CD4-positive, alpha-beta T cell treated with Interferon gamma for 1 hour (primary cell): ENCODE data around the gene SLC10A6.

Experiments
- DNase-seq: peaks from one replicate; pipeline ENCODE4 v3.0.0-alpha.2; 2020

SLC10A6 gene

GRCh38 chr4:86847571-86847970 is 1.6 kb downstream of the SLC10A6 start:
- no peak for DNase-seq

DNA sequence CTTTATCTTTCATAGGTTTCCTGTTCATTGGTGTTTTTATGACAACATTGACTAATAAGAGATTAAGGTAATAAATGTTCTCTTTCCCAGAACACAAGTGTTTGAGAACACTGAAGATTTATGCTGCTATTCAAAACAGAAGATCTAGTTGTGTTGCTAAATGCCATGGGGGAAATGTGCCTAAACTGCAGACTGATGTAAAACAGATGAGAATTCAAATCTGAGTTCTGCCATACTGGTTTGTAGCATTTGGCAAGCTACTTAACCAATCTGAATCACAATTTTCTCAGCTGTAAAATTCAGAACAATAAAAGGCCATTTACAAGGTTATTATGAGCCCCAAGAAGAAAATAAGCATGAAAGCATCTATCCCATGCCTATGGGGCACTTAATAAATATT is 2.3 kb downstream of the SLC10A6 start:
- no peak for DNase-seq

- no peak for DNase-seq
Observed at GRCh38 chr4:86845593-86845992, 3.6 kb downstream of the SLC10A6 start.

- no peak for DNase-seq
Observed at GRCh38 chr4:86841309-86841708, 7.9 kb downstream of the SLC10A6 start.

DNA sequence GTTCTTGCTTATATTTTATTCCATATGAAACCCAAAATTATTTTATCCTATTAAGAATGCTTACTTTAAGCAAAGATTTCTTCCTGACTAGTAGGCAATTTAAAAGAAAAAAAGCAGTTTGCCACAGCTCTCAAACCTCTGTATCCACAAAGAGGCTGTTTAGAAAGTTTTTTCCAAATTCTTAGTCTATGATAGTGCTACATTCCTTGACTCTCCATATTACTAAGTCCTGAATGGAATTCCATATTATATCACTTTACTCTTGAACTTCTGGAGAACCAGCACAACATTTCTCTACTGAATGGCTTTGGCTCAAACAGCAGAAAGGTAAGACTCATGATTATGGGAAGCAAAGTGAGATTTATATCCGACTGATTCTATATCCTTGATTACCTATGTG is 8.3 kb downstream of the SLC10A6 start:
- no peak for DNase-seq

DNA sequence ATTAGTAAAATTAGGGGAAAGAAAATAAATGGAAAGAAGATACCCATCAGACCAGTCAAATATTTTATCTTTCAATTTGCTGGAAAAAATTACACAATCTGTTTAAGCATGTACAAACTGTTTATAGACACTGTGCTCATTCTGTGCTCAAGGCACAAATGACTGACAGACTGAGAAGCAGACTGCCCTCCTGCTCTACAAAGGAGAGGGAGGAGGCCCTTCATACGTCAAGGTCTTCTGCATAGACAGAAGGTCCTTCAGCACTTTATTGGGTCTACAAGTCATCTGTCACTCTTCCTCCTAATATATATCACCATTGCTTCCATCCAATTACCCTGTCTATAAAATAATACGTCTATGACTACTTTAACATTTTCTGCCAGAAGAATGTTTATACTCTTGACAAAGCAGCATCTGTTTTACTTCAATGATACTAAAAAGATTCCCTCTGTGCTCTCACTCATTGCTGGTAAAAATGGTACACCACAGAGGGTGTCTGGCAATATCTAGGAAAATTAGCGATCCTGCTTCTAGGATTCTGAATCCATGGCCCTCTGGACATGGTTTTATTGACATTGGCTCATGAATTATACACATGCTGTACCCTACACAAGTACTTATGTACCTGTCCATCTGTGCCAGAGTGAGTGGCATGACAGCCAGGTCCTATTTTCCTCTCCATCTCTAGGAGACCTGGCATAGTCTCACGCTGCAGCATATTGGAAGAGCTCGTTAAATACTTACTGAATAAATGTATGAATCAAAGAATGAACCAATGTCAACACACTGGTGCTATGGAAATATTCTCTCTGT is 11.3 kb downstream of the SLC10A6 start:
- no peak for DNase-seq

GRCh38 chr4:86835677-86836076 is 13.5 kb downstream of the SLC10A6 start:
- DNase-seq = no peak

- no peak for DNase-seq
Observed at GRCh38 chr4:86834901-86835300, 14.3 kb downstream of the SLC10A6 start.

DNA sequence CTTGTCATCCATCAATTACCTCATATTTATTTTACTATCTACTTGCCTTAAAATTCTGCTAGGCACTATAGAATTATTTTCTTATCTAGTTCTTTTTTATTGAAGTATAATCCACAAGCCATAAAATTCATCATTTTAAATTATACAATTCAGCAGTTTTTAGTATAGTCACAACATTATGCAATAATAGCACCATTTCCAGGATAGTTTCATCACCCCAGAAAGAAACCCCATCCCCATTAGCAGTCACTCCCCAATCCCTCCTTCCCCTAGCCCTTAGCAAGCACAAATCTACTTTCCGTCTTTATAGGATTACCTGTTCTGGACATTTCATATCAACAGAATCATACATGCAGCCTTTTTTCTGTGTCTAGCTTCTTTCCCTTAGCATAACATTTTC is 15.6 kb downstream of the SLC10A6 start:
- DNase-seq = no peak

DNA sequence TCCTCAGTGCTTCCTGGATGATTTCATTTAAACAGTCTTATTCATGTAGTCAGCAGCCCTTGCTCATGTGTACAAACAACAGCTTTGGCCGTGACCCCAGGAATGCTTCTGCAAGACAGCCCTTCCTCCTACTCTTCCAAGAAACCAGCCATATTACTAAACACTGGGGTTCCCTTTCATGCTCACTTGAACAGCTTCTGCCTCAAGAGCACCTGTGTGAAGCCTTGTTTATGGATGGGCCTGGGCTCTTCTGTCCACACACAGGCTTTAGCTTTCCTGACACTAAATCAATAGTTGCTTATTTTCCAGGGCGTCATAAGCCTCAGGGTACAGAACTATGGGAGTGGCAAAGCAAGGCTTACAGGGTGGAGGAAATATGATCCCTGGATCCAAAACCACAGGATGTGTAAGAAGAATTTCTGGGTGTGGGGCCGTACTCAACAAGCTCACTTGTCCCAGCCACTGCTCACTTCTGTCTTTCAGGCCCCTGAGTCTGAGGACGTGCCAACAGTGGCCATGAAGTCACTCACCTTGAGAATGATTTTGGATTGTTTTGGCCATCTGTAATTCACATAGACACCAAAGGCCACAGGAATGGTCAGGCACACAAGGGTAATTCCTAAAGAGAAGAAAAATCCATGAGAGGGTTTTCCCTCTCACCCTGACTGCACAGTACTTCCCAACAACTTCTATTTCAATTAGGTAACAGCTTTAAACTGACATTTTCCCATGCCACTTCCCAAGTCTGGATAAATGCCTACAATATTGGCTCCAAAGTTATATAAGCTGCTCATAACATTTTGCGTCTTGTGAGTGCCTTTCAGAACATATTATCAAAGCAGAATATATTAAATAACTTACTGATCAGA is 17.7 kb downstream of the SLC10A6 start:
- DNase-seq = no peak

GRCh38 chr4:86825511-86825910 is 23.7 kb downstream of the SLC10A6 start:
- no peak for DNase-seq

DNA sequence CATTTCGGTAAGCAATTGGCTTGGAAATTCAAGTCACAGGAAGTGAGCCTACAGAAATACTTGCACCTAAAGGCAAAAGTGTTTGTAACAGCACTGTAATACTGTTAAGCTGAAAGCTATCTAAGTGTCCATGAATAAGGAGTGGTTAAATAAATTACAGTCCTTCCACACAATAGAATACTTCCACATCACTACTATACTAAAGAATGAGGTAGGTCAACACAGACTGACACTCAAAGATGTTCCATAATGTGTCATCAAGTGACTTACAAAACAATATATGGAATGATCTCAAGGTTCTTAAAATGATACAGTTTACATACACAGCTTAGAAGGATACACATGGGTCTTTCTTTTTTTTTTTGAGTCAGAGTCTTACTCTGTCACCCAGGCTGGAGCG is 27.0 kb downstream of the SLC10A6 start:
- no peak for DNase-seq

- DNase-seq = no peak
Observed at GRCh38 chr4:86821151-86821550, 28.0 kb downstream of the SLC10A6 start.

- DNase-seq = no peak
Observed at GRCh38 chr4:86819561-86819960, 29.6 kb downstream of the SLC10A6 start.

DNA sequence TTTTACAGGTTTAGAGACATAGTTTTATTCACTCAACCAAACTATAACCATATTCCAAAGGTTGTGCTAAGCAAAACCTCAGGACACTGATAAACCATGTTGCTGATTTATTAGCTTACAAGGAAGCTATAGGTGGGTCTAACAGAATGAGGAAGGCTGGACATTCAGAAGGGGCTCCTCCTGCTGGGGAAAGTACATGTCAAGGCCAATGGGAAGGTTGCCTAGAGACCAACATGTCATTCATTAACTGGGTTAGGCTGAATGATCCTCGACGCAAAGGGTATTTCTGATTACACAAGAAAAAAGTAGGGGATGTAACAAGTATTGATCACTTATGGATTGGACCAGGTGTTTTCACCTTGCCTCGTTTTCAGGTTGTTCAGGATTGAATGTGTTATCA is 30.3 kb downstream of the SLC10A6 start:
- no peak for DNase-seq

GRCh38 chr4:86818211-86818610 is 31.0 kb downstream of the SLC10A6 start:
- no peak for DNase-seq

- DNase-seq = no peak
Observed at GRCh38 chr4:86816501-86817273, 32.5 kb downstream of the SLC10A6 start.

DNA sequence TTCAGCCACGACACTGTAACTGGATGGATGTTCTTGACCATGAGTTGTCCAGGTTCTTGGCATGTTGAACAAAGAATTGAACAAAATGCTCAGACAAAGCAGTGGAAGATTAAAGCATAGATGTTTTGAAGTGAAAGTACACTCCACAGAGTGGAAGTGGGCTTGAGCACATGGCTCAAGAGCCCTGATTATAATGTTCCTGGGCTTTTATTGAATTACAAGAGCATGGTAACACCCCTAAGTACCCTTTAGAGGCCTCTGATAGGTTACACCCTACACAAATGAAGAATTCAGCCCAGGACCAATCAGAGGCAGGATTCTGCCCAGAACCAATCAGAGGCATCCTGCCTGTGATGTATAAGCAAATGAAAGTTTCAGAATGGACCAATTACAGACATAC is 33.5 kb downstream of the SLC10A6 start:
- no peak for DNase-seq

GRCh38 chr4:86810847-86811246 is 38.3 kb downstream of the SLC10A6 start:
- no peak for DNase-seq

DNA sequence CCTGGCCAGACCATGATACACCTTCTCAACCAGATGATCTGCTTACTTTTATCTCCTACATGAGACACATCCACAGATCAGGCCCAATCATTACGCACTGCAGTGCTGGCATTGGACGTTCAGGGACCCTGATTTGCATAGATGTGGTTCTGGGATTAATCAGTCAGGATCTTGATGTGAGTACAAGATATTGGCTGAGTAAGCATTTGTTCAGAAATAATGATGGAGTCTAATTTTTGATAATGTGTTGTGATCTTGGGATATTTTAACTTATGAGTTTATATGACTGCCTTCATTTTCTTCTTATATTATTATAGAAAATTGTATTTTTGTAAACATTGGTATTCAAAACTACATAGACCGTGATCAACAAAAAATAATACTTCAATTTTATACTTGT is 39.4 kb downstream of the SLC10A6 start:
- DNase-seq = no peak

DNA sequence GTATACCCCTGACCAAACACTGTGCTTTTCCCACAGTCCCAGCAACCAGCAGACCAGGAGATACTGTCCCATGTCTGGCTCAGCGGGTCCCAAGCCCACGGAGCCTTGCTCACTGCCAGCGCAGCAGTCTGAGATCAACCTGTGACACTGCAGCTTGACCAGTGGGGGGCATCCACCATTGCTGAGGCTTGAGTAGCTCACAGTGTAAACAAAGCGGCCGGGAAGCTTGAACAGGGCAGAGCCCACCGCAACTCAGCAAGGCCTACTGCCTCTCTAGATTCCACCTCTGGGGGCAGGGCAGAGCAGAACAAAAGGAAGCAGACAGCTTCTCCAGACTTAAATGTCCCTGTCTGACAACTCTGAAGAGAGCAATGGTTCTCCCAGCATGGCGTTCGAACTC is 58.1 kb downstream of the SLC10A6 start:
- no peak for DNase-seq

GRCh38 chr4:86788826-86789225 is 60.4 kb downstream of the SLC10A6 start:
- DNase-seq = no peak

- no peak for DNase-seq
Observed at GRCh38 chr4:86778175-86778574, 71.0 kb downstream of the SLC10A6 start.
